ENCODE data around the gene PRKAR2B. TPM values are rescaled to one million over a fixed set of nuclear protein-coding genes. Genes with fewer than 3 reads are reported as not detected.

PRKAR2B gene
- total RNA-seq, 2 experiments from 2014 or later, result 1.3 to 1.4 TPM

DNA sequence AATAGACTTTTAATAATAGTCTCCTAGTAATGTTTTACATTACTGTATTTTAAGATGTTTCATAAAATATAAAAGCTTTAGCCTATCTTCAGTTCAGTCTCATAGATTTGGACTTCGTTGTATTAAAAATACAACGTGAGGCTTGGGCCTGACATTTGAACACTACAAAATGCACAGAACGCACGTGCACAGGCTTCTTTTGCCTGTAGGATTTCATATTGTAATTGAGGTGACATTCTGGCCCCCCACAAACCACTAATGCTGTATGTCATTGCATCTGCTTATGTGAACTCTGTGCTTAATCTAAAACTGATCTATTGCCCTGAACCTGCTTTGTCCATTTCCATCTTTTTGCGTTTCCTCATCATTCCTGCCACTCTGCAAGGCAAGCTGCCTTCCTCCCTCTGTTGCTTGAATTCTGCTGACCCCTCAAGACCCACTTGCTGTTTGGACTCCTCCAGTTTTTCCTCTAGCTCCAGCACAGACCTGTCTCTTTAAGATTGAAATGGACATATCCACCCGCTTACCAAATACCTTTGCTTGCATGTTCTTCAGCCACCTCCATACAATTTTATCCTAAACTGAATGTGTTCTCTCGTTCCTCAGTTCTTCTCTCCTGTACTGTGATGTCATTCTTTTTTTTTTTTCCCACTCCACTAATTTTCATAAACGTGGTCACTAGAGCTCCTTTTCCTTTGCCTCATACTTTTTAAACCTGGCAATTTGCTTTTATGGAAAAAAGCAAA lies 12.4 kb downstream of the PRKAR2B start:
- CTCF ChIA-PET, result interaction anchor here (0.6 kb wide), 2 partner anchors 12 to 33 kb away, joined by 3 read pairs; no protein-coding TSS in a partner anchor

DNA sequence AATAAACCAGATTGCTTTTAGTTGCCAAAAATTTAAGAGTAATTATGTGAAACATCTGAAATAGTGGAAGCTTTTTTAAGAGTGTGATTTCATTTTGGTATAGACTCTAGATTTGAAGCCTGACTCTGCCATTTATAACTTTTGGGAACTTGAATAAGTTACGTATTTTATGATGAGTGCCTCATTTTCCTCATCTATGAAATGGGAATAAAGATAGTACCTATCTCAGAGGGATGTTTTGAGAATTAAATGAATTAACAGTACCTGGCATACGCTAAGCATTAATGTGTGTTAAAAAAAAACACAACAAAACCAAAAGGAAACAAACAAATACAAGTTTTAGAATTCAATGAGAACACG lies 12.9 kb downstream of the PRKAR2B start:
- DNase-seq, result no peak
- H3K27ac Mint-ChIP-seq, result no peak overlapping the region
- no peaks in the 10 kb centered on the region for H3K36me3 Mint-ChIP-seq
- H3K9me3 Mint-ChIP-seq, result no peaks in the 10 kb centered on the region
- CTCF ChIA-PET, result interaction anchor here (0.6 kb wide), 1 partner anchor 33 kb away, joined by 3 read pairs; no protein-coding TSS in a partner anchor
- H3K27me3 Mint-ChIP-seq, result peaks cover 11% of the 10 kb centered on the region
- no peaks in the 10 kb centered on the region for H3K4me1 Mint-ChIP-seq (ENCODE audit: low read depth)
- POLR2A ChIA-PET, result no interaction called here
- intact Hi-C loops (cut with micrococcal nuclease), result no loop called here
- no peak overlapping the region for H3K4me3 Mint-ChIP-seq

More for the DNA sequence above, 12.4 kb downstream of the PRKAR2B start:
- Mint-ChIP-seq H3K27me3 (peaks cover 9% of the 10 kb centered on the region), H3K27ac (no peak overlapping the region), H3K36me3 (no peaks in the 10 kb centered on the region), H3K9me3 (no peaks in the 10 kb centered on the region), H3K4me3 (no peak overlapping the region), H3K4me1 (ENCODE audit: low read depth) (no peaks in the 10 kb centered on the region)
- intact Hi-C loops (cut with micrococcal nuclease), result no loop called here
- POLR2A ChIA-PET, result no interaction called here
- DNase-seq, result no peak

DNA sequence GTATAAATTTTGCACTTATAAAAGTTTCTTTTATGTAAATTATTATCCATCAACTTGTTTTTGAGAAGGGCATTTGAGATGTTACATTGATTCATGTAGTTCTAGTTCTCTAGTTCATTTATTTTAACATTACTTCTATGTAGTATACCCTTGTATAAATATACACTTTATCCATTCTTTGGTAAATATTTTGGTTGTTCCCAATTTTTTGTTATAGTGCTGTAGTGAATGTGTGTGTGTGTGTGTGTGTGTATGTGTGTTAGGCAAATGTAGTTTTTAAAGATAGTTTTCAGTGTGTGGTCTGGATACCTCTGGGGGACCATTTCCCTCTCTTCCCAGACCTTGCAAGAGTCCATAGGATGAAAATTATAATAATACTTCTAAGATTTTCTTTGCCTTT lies 15.0 kb downstream of the PRKAR2B start:
- peaks cover 14% of the 10 kb centered on the region for H3K27me3 Mint-ChIP-seq
- no peak overlapping the region for H3K4me3 Mint-ChIP-seq
- H3K4me1 Mint-ChIP-seq (ENCODE audit: low read depth), result no peaks in the 10 kb centered on the region
- no peaks in the 10 kb centered on the region for H3K9me3 Mint-ChIP-seq
- no peaks in the 10 kb centered on the region for H3K36me3 Mint-ChIP-seq
- intact Hi-C loops (cut with micrococcal nuclease), result no loop called here
- CTCF ChIA-PET, result no interaction called here
- no peak for DNase-seq
- H3K27ac Mint-ChIP-seq, result no peak overlapping the region
- POLR2A ChIA-PET, result no interaction called here

DNA sequence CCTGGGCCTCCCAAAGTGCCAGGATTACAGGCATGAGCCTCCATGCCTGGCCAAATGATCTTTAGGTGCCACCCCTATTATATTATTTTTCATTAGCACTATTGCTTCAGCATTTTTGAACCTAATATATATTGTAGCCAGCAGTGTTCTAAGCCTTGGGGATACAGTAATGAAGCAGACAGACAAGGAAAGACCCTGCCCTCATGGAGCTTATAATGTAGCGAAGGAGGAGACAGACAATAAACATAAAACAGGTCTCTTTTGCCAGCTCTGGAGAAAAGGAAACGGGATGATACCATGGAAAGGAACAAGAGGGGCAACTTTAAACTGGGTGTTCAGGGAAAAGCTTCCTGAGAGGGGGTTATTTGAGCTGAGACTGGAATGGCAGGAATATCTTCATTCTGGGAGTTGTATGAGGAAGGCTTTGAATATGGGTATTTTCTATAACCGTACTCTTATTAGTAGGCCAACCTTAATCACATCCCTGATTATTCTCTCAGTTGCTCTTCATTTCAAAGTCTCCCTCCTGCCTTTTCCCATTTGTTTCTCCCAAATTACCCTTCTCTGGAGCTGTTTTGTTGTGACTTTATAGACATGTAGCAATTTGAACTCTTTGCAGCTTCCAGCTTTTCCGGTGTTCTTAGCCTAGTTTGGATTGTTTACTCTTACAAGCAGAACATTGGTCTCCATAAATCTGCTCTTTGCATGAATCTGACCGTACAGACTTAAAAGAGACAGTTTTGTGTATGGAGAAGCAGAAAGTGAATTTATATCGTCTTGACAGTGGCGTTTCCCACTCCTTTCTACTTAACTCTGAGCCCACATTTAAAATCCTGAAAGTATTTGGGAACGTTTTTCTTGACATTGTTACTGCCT lies 19.0 kb downstream of the PRKAR2B start:
- Mint-ChIP-seq H3K36me3 (no peaks in the 10 kb centered on the region), H3K27ac (no peak overlapping the region), H3K4me3 (no peak overlapping the region), H3K4me1 (ENCODE audit: low read depth) (no peaks in the 10 kb centered on the region), H3K9me3 (no peaks in the 10 kb centered on the region), H3K27me3 (peaks cover 8% of the 10 kb centered on the region)
- intact Hi-C loops (cut with micrococcal nuclease), result no loop called here
- CTCF ChIA-PET, result no interaction called here
- no peak for DNase-seq
- POLR2A ChIA-PET, result no interaction called here

DNA sequence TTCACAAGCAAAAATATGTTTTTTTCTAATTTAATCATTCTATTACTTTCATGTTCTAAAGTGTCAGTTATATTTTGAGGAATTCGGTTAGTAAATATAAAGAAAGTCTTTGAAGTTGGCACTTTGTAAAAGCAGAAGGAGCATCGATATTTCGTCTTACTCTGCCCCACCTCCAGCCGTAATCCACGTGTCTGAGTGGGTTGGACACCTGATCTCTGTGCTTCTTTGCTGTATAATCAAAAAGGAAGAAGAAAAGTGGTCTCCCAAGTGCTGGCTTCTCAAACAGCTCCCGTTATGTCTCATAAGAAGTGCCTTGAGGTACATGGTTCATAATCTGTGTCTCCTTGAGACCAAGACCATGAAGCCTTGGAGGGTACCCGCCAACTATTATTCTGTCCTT lies 19.8 kb downstream of the PRKAR2B start:
- Mint-ChIP-seq H3K4me1 (ENCODE audit: low read depth) (no peaks in the 10 kb centered on the region), H3K36me3 (no peaks in the 10 kb centered on the region), H3K27me3 (peaks cover 8% of the 10 kb centered on the region), H3K27ac (no peak overlapping the region), H3K9me3 (no peaks in the 10 kb centered on the region), H3K4me3 (no peak overlapping the region)
- intact Hi-C loops (cut with micrococcal nuclease), result no loop called here
- DNase-seq, result no peak
- ChIA-PET POLR2A (no interaction called here), CTCF (no interaction called here)

DNA sequence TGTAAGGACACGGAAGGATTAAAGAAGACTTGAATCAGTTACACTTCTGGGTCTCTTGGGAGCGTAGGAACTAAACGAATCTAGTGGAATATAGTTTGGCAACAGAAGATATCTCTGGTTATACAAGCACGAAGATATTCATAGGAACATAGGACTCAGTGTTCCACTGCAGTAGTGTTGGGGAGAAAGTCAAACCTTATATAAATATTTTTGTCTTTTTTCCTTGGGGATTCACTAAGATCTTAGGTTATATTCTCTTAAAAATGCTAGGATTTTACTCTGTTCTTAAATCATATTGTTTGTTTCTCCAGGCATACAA lies 21.4 kb downstream of the PRKAR2B start:
- H3K4me1 Mint-ChIP-seq (ENCODE audit: low read depth), result no peaks in the 10 kb centered on the region
- H3K4me3 Mint-ChIP-seq, result no peak overlapping the region
- POLR2A ChIA-PET, result no interaction called here
- no peaks in the 10 kb centered on the region for H3K9me3 Mint-ChIP-seq
- CTCF ChIA-PET, result no interaction called here
- intact Hi-C loops (cut with micrococcal nuclease), result no loop called here
- no peak for DNase-seq
- no peak overlapping the region for H3K27ac Mint-ChIP-seq
- H3K27me3 Mint-ChIP-seq, result peaks cover 8% of the 10 kb centered on the region
- H3K36me3 Mint-ChIP-seq, result no peaks in the 10 kb centered on the region

DNA sequence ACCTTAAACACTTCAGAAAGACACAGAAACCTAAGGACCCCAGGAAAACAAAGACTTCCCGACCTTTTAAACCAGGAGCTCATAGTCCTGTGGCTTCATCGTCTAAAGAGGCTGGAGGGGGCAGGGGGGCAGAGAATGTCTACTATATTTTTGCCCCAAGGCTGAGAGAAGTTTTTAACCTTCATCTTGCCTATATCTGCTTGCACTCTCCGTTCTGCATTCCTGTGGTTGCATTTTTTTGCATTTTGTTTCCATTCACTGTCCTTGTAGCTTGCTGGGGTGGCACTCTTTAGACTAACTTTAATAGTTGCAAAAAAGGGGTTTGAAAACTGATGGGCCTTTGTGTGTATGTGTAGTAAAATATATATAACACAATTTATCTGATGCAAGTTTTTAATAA lies 23.7 kb downstream of the PRKAR2B start:
- H3K27me3 Mint-ChIP-seq, result peaks cover 3% of the 10 kb centered on the region
- H3K4me3 Mint-ChIP-seq, result no peak overlapping the region
- no peak overlapping the region for H3K27ac Mint-ChIP-seq
- intact Hi-C loops (cut with micrococcal nuclease), result no loop called here
- H3K4me1 Mint-ChIP-seq (ENCODE audit: low read depth), result no peaks in the 10 kb centered on the region
- ChIA-PET CTCF (interaction anchor here (0.6 kb wide), 1 partner anchor 12 kb away, joined by 3 read pairs; no protein-coding TSS in a partner anchor), POLR2A (no interaction called here)
- H3K36me3 Mint-ChIP-seq, result no peaks in the 10 kb centered on the region
- DNase-seq, result no peak
- H3K9me3 Mint-ChIP-seq, result no peaks in the 10 kb centered on the region

DNA sequence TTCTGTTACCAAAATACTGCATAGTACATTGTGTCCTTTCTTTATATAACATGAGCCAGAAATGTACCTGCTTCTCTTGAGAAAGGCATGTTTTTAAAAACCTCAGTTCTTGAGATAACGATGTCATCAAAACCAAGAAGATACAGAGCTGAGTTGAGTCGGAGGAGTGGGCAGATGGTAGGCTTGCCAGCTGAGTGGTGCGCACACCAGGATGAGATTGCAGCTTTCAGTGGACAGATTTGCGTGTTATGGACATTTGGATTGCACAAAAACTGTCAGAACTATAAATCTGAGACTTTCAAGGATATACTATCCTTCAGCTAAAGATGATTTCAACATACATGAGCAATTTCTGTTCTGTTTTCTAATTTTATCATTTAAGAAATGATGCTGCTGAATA lies 25.0 kb downstream of the PRKAR2B start:
- Mint-ChIP-seq H3K4me1 (ENCODE audit: low read depth) (no peaks in the 10 kb centered on the region), H3K27me3 (no peaks in the 10 kb centered on the region), H3K4me3 (no peak overlapping the region), H3K27ac (no peak overlapping the region), H3K9me3 (no peaks in the 10 kb centered on the region), H3K36me3 (no peaks in the 10 kb centered on the region)
- ChIA-PET CTCF (no interaction called here), POLR2A (interaction anchor here (0.5 kb wide), 1 partner anchor 1611 kb away, joined by 4 read pairs; no protein-coding TSS in a partner anchor)
- DNase-seq, result no peak
- intact Hi-C loops (cut with micrococcal nuclease), result no loop called here

DNA sequence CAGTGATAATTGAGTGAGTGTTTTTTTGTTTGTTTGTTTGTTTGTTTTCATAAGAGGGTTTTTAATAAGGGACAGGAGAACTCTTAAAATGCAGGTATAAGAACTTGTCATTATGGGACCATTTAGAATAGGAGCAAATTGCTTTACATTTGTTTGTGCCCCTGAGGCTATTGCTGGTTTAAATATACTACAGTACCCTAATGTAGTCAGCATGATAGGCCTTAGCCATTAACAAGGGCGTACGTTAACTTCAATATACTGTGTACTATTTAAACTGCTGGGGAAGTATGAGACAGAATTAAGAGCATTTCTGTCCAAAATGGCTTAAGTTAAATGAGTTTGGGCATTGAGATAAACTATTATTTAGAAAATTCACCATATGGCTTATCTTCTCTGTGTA lies 26.2 kb downstream of the PRKAR2B start:
- no peaks in the 10 kb centered on the region for H3K9me3 Mint-ChIP-seq
- no peaks in the 10 kb centered on the region for H3K4me1 Mint-ChIP-seq (ENCODE audit: low read depth)
- intact Hi-C loops (cut with micrococcal nuclease), result no loop called here
- no peak overlapping the region for H3K4me3 Mint-ChIP-seq
- ChIA-PET POLR2A (no interaction called here), CTCF (no interaction called here)
- H3K36me3 Mint-ChIP-seq, result no peaks in the 10 kb centered on the region
- no peaks in the 10 kb centered on the region for H3K27me3 Mint-ChIP-seq
- DNase-seq, result no peak
- no peak overlapping the region for H3K27ac Mint-ChIP-seq

DNA sequence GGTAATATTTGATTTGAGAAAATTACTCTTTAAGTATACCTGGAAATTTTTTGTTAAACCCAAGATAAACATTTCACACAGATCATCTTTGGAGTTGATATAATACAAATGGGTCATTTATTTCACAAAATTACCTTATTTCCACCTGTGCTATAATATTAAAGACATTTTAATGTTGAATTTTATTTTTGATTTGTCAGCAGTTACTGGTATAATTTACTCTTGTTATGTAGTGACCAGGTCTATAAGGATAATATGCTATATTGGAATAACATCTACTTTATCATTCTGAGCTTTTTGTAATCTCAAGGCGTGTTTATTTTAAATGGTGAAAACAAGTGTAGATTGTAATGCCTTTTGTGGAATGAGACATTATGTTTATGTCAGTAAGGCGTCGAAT lies 26.6 kb downstream of the PRKAR2B start:
- no peaks in the 10 kb centered on the region for H3K9me3 Mint-ChIP-seq
- no peaks in the 10 kb centered on the region for H3K36me3 Mint-ChIP-seq
- ChIA-PET POLR2A (no interaction called here), CTCF (no interaction called here)
- H3K27me3 Mint-ChIP-seq, result no peaks in the 10 kb centered on the region
- H3K27ac Mint-ChIP-seq, result no peak overlapping the region
- H3K4me1 Mint-ChIP-seq (ENCODE audit: low read depth), result no peaks in the 10 kb centered on the region
- intact Hi-C loops (cut with micrococcal nuclease), result no loop called here
- no peak for DNase-seq
- H3K4me3 Mint-ChIP-seq, result no peak overlapping the region

DNA sequence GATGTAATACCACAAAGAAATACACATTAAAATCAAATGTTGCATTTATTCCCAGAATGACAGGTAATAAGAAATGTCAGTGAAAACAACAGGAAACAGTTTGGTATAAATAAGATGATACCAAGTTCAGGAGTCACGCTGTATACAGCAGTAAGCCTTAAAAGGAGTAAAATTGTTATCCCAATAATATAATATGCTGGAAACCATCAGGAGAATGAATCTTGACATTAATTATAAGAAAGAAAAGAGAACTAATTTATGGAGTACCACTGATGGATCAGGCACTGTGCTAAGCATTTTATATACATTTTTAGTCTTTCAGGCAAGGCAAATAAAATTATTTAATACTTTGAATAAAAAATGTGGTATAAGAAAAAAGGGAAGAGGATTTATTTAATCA lies 27.6 kb downstream of the PRKAR2B start:
- no peaks in the 10 kb centered on the region for H3K4me1 Mint-ChIP-seq (ENCODE audit: low read depth)
- intact Hi-C loops (cut with micrococcal nuclease), result no loop called here
- no peak overlapping the region for H3K4me3 Mint-ChIP-seq
- no peaks in the 10 kb centered on the region for H3K9me3 Mint-ChIP-seq
- H3K36me3 Mint-ChIP-seq, result no peaks in the 10 kb centered on the region
- POLR2A ChIA-PET, result no interaction called here
- no peak overlapping the region for H3K27ac Mint-ChIP-seq
- H3K27me3 Mint-ChIP-seq, result no peaks in the 10 kb centered on the region
- CTCF ChIA-PET, result no interaction called here
- no peak for DNase-seq

DNA sequence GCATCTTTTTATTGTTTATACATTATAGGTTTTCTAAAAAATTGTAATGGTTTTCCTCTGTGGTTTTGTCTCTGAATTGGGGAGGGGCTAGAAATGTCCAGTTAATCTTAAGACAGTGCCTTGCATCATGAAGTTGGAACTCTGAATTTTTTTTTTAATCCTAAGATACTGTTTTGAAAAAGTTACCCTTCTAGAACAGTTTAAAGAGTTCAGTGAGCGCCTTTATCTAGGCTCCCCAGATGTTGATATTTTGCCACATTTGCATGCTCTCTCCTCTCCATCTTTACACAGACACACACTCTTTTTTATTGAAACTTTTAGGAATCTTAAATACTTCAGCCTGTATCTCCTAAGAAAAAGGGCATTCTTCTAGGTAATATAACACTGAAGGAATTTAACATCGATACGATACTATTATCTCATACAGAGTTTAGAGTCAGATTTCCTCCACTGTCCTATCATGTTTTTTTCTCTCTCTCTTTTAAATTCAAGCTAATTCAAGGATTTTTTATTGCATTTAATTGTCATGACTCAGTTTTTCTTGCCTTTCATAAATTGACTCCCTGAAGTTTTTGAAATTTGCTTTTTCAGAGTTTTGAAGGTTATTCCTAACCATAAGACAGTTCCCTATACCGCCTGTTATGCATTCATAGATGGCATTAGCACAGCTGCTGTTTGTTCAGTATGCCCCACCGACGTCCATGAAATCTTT lies 31.5 kb downstream of the PRKAR2B start:
- ChIA-PET POLR2A (no interaction called here), CTCF (no interaction called here)
- H3K27ac Mint-ChIP-seq, result no peak overlapping the region
- H3K36me3 Mint-ChIP-seq, result no peaks in the 10 kb centered on the region
- H3K9me3 Mint-ChIP-seq, result no peaks in the 10 kb centered on the region
- no peak overlapping the region for H3K4me3 Mint-ChIP-seq
- intact Hi-C loops (cut with micrococcal nuclease), result no loop called here
- no peaks in the 10 kb centered on the region for H3K27me3 Mint-ChIP-seq
- no peak for DNase-seq
- no peaks in the 10 kb centered on the region for H3K4me1 Mint-ChIP-seq (ENCODE audit: low read depth)

All from activated CD4-positive, alpha-beta memory T cell treated with anti-CD3 and anti-CD28 coated beads for 36 hours (primary cell).